HEK293 (cell line): ENCODE data around the gene PLEK2.
"Not testable (repeated sequence)": the region's sequence is repeated elsewhere in the genome, so short reads cannot be mapped to it uniquely, and the experiment has no call there.

Experiments used
- CTCF ChIA-PET: fragments of 350-600 bp; formaldehyde crosslinking; extraction: SDS; loops from one replicate; lab custom pipeline; 2021; ENCODE audit warnings: antibody characterized with exemption; lab: Yijun Ruan, JAX
- POLR2A ChIA-PET: fragments of 300-600 bp; formaldehyde crosslinking; extraction: SDS; loops from one replicate; lab custom pipeline; 2020; ENCODE audit warnings: antibody characterized with exemption, inconsistent platforms; lab: Yijun Ruan, JAX
- H3K27ac ChIP-seq: fragments of 200-500 bp; sonication (Bioruptor generic); 2 replicates; pipeline ENCODE4 v1.5.1; 2014; ENCODE audit warnings: low read depth, low read length, control low read depth, inconsistent platforms; ENCODE audit errors: extremely low read depth
- H3K36me3 ChIP-seq, 2 experiments: fragments of 200-500 bp in 1 of 2; sonication (Bioruptor generic) in 1 of 2; 1 replicate in 1 of 2; 2 replicates in 1 of 2; pipeline ENCODE4 v1.5.1; 2014 to 2017; ENCODE audit warnings: inconsistent platforms in 2 of 2, low read length in 2 of 2; ENCODE audit not compliant: control insufficient read depth in 2 of 2, insufficient read depth in 1 of 2
- H3K4me1 ChIP-seq: fragments of 200-500 bp; sonication (Bioruptor generic); 2 replicates; pipeline ENCODE4 v1.5.1; 2014; ENCODE audit warnings: mild to moderate bottlenecking, low read length, inconsistent platforms; ENCODE audit not compliant: control insufficient read depth, insufficient read depth
- H3K4me3 ChIP-seq: 2 replicates; pipeline ENCODE4 v1.5.1; 2011; ENCODE audit warnings: low read depth, mild to moderate bottlenecking, control low read depth, low read length, moderate library complexity
- H3K9me3 ChIP-seq: fragments of 200-500 bp; sonication (Bioruptor generic); 2 replicates; pipeline ENCODE4 v1.5.1; 2014; ENCODE audit warnings: low read depth, low read length, inconsistent platforms; ENCODE audit not compliant: control insufficient read depth, insufficient read depth
- HIC1 ChIP-seq: fragments of 450-650 bp; formaldehyde crosslinking; IDR thresholded peaks from 2 replicates; pipeline ENCODE4 v1.5.1; 2016; ENCODE audit warnings: missing biosample characterization, missing genetic modification characterization
- KLF1 ChIP-seq: fragments of 450-650 bp; formaldehyde crosslinking; IDR thresholded peaks from 2 replicates; pipeline ENCODE4 v1.5.1; 2016; ENCODE audit warnings: missing biosample characterization, missing genetic modification characterization
- KLF9 ChIP-seq: fragments of 450-650 bp; formaldehyde crosslinking; IDR thresholded peaks from 2 replicates; pipeline ENCODE4 v1.5.1; 2016; ENCODE audit warnings: missing biosample characterization, missing genetic modification characterization, low read depth
- MYNN ChIP-seq: fragments of 450-650 bp; formaldehyde crosslinking; IDR thresholded peaks from 2 replicates; pipeline ENCODE4 v1.5.1; 2016; ENCODE audit warnings: missing biosample characterization, missing genetic modification characterization, borderline replicate concordance
- PATZ1 ChIP-seq: fragments of 450-650 bp; formaldehyde crosslinking; IDR thresholded peaks from 2 replicates; pipeline ENCODE4 v1.5.1; 2016; ENCODE audit warnings: missing biosample characterization, missing genetic modification characterization
- SETDB1 ChIP-seq: IDR thresholded peaks from one replicate; pipeline ENCODE4 v1.6.1; 2017; ENCODE audit warnings: mild to moderate bottlenecking, low read length, moderate library complexity, mixed read lengths; ENCODE audit not compliant: insufficient read length
- SP7 ChIP-seq: fragments of 450-650 bp; formaldehyde crosslinking; IDR thresholded peaks from 2 replicates; pipeline ENCODE4 v1.5.1; 2016; ENCODE audit warnings: missing biosample characterization, missing genetic modification characterization
- TCF7L2 ChIP-seq: IDR thresholded peaks from 2 replicates; pipeline ENCODE4 v1.6.1; 2011; ENCODE audit warnings: low read depth, mild to moderate bottlenecking, inconsistent platforms, low read length, moderate library complexity, borderline replicate concordance
- TRIM28 ChIP-seq: IDR thresholded peaks from 2 replicates; pipeline ENCODE4 v1.6.1; 2011; ENCODE audit warnings: low read length, control low read depth, borderline replicate concordance
- ZBTB17 ChIP-seq: fragments of 450-650 bp; formaldehyde crosslinking; IDR thresholded peaks from 2 replicates; pipeline ENCODE4 v1.5.1; 2016; ENCODE audit warnings: missing biosample characterization, missing genetic modification characterization
- ZBTB48 ChIP-seq: fragments of 450-650 bp; formaldehyde crosslinking; IDR thresholded peaks from 2 replicates; pipeline ENCODE4 v1.5.1; 2016; ENCODE audit warnings: missing biosample characterization, missing genetic modification characterization
- ZBTB8A ChIP-seq: fragments of 450-650 bp; formaldehyde crosslinking; IDR thresholded peaks from 2 replicates; pipeline ENCODE4 v1.5.1; 2016; ENCODE audit warnings: missing biosample characterization, missing genetic modification characterization
- ZIC2 ChIP-seq: fragments of 450-650 bp; formaldehyde crosslinking; IDR thresholded peaks from 2 replicates; pipeline ENCODE4 v1.5.1; 2016; ENCODE audit warnings: missing biosample characterization, missing genetic modification characterization
- ZNF114 ChIP-seq: fragments of 450-650 bp; formaldehyde crosslinking; IDR thresholded peaks from 2 replicates; pipeline ENCODE4 v1.5.0; 2017; ENCODE audit warnings: missing biosample characterization, missing genetic modification characterization
- ZNF146 ChIP-seq: fragments of 450-650 bp; formaldehyde crosslinking; IDR thresholded peaks from 2 replicates; pipeline ENCODE4 v1.5.1; 2016; ENCODE audit warnings: missing biosample characterization, missing genetic modification characterization
- ZNF184 ChIP-seq: fragments of 450-650 bp; IDR thresholded peaks from 2 replicates; pipeline ENCODE4 v1.5.1; 2018; ENCODE audit warnings: missing biosample characterization, mild to moderate bottlenecking, missing genetic modification characterization
- ZNF2 ChIP-seq: fragments of 450-650 bp; formaldehyde crosslinking; IDR thresholded peaks from 2 replicates; pipeline ENCODE4 v1.5.1; 2016; ENCODE audit warnings: missing biosample characterization, missing genetic modification characterization
- ZNF26 ChIP-seq: fragments of 450-650 bp; formaldehyde crosslinking; IDR thresholded peaks from 2 replicates; pipeline ENCODE4 v1.5.1; 2016; ENCODE audit warnings: missing biosample characterization, missing genetic modification characterization
- ZNF488 ChIP-seq: fragments of 450-650 bp; formaldehyde crosslinking; IDR thresholded peaks from 2 replicates; pipeline ENCODE4 v1.5.1; 2016; ENCODE audit warnings: missing biosample characterization, missing genetic modification characterization
- ZNF514 ChIP-seq: fragments of 450-650 bp; formaldehyde crosslinking; IDR thresholded peaks from 2 replicates; pipeline ENCODE4 v1.5.1; 2016; ENCODE audit warnings: missing biosample characterization, missing genetic modification characterization
- ZNF585B ChIP-seq: fragments of 450-650 bp; formaldehyde crosslinking; IDR thresholded peaks from 2 replicates; pipeline ENCODE4 v1.5.1; 2016; ENCODE audit warnings: missing biosample characterization, missing genetic modification characterization
- ZNF596 ChIP-seq: fragments of 450-650 bp; IDR thresholded peaks from 2 replicates; pipeline ENCODE4 v1.5.0; 2018; ENCODE audit warnings: missing biosample characterization, mild to moderate bottlenecking, missing genetic modification characterization, moderate library complexity
- ZNF600 ChIP-seq: fragments of 450-650 bp; formaldehyde crosslinking; IDR thresholded peaks from 2 replicates; pipeline ENCODE4 v1.5.1; 2016; ENCODE audit warnings: missing biosample characterization, missing genetic modification characterization
- ZNF639 ChIP-seq: fragments of 450-650 bp; formaldehyde crosslinking; IDR thresholded peaks from 2 replicates; pipeline ENCODE4 v1.5.1; 2016; ENCODE audit warnings: missing biosample characterization, missing genetic modification characterization
- ZNF677 ChIP-seq: fragments of 450-650 bp; IDR thresholded peaks from 2 replicates; pipeline ENCODE4 v1.5.0; 2018; ENCODE audit warnings: missing biosample characterization, mild to moderate bottlenecking, missing genetic modification characterization, moderate library complexity
- ZNF776 ChIP-seq: fragments of 450-650 bp; formaldehyde crosslinking; IDR thresholded peaks from 2 replicates; pipeline ENCODE4 v1.5.0; 2017; ENCODE audit warnings: missing biosample characterization, missing genetic modification characterization, borderline replicate concordance

The PLEK2 gene

GRCh38 chr14:67415610-67416009 lies 3.6 kb upstream of the PLEK2 start:
- H3K4me1 ChIP-seq, H3K36me3 ChIP-seq, H3K9me3 ChIP-seq, POLR2A ChIA-PET, H3K4me3 ChIP-seq, H3K27ac ChIP-seq: not testable (repeated sequence)
- peak; percentile 83 for TF ChIP-seq ZNF146 (tag by site-specific recombination)
- CTCF ChIA-PET = interaction anchor here (1.1 kb wide), 1 partner anchor 288 kb away, joined by 3 read pairs; no protein-coding TSS in a partner anchor

GRCh38 chr14:67413806-67414769 lies 2.1 kb upstream of the PLEK2 start:
- ChIA-PET CTCF (interaction anchor here (0.9 to 1.4 kb wide), 4 partner anchors 11 to 112 kb away, joined by 4 read pairs; no protein-coding TSS in a partner anchor), POLR2A (interaction anchor here (1.4 to 1.5 kb wide), 2 partner anchors 54 to 281 kb away, joined by 4 to 8 read pairs; partner anchors contain the start of genes ATP6V1D, EIF2S1 and RDH11)
- Histone ChIP-seq H3K9me3 (no peaks in the 10 kb centered on the region), H3K4me3 (no peak overlapping the region), H3K27ac (peak overlapping the region; percentile 12; the same call in 1 of the 2 replicates), H3K36me3 (no peaks in the 10 kb centered on the region), H3K4me1 (peaks cover 4% of the 10 kb centered on the region)
- TF ChIP-seq KLF9 (tag by site-specific recombination) (peak; percentile 41; the same call in 1 of the 2 replicates), TCF7L2 (no peak), HIC1 (tag by site-specific recombination) (peak; percentile 71), ZNF2 (0 out of 2 replicates have a peak, but pooled peaks have one; percentile 20), ZBTB17 (tag by site-specific recombination) (peak; percentile 65), MYNN (tag by site-specific recombination) (no peak), ZNF514 (tag by site-specific recombination) (no peak), ZNF114 (no peak), KLF1 (no peak), ZNF639 (0 out of 2 replicates have a peak, but pooled peaks have one; percentile 26), ZNF596 (tag by site-specific recombination) (no peak), SP7 (peak; percentile 78), ZNF26 (tag by site-specific recombination) (no peak), ZNF776 (tag by site-specific recombination) (no peak), SETDB1 (no peak), ZNF600 (tag by site-specific recombination) (0 out of 2 replicates have a peak, but pooled peaks have one; percentile 44), ZNF184 (peak; percentile 77), PATZ1 (peak; percentile 72), TRIM28 (peak; percentile 63; the same call in 1 of the 2 replicates), ZNF585B (tag by site-specific recombination) (no peak), ZIC2 (peak; percentile 70), ZBTB48 (0 out of 2 replicates have a peak, but pooled peaks have one; percentile 26), ZNF488 (no peak), ZBTB8A (tag by site-specific recombination) (no peak), ZNF677 (tag by site-specific recombination) (no peak)
